ENCODE results near the gene CHST4. TPM values are rescaled to one million over a fixed set of nuclear protein-coding genes. Genes with fewer than 3 reads are reported as not detected.

The CHST4 gene
- total RNA-seq, result not detected
- polyA plus RNA-seq, result under 1 TPM in 1 of 2 donors, not detected in 1; 0.88 TPM
- long read RNA-seq, donor 1, result 0 reads
- long read RNA-seq, donor 2, result 0 reads

DNA sequence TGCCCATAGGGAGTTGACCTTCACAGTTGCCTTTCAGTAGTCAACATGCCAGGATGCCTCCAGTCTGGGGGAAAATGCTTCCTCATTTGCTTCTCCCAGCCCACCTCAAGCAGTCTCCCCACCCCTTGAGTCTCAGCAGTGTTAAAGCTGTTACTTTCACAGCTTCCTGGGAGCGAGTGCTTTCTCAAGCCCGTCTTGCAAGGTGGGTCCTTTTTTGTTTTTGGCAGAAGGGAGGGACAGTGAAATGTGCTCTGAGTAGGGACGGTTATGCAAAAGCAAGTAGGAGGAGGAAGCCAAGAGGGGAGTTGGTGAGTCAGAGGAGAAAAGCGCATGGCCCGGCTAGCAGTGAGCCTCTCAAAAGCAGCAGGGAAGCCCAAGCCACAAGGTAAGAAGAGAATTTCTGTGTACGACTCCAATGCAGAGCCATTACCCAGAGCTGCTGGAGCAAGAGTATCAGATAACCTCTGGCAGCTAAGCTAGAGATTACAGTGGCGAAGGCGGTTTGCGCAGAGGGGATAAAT is at the start of gene CHST4:
Gene CHST4 (plus strand): TSS at position 316 of the 521 bp plus-strand sequence. CDS start 10,252 bp downstream, outside the sequence.
- Histone ChIP-seq H3K4me1 (ENCODE audit: control insufficient read depth in 1 of 2, insufficient read depth in 2 of 2, low read length in 2 of 2) (no peaks in the 10 kb centered on the region), H3K27me3 (ENCODE audit: control insufficient read depth in 1 of 2, insufficient read depth in 2 of 2, low read length in 1 of 2) (no peaks in the 10 kb centered on the region), H3K9me3 (ENCODE audit: control insufficient read depth, low read length) (no peaks in the 10 kb centered on the region), H3K27ac (ENCODE audit: low read depth in 1 of 2, low read length in 2 of 2) (no peak within 1 kb of the TSS), H3K36me3 (ENCODE audit: control insufficient read depth in 1 of 2, insufficient read depth in 2 of 2, low read length in 1 of 2) (no peaks in the 10 kb centered on the region), H3K4me3 (ENCODE audit: low read length in 2 of 2) (no peak within 1 kb of the TSS)
- DNase-seq (no peak), ATAC-seq (ENCODE audit: low FRiP score) (no peak)
- intact Hi-C loops (cut with DNase I), result no loop called here
- 3 to 6% methylated on average over 9 of the region's 9 CpGs for WGBS, 2 donors

- no peak for DNase-seq
- no peaks in the 10 kb centered on the region for H3K4me1 ChIP-seq (ENCODE audit: control insufficient read depth in 1 of 2, insufficient read depth in 2 of 2, low read length in 2 of 2)
- H3K36me3 ChIP-seq (ENCODE audit: control insufficient read depth in 1 of 2, insufficient read depth in 2 of 2, low read length in 1 of 2), result peaks cover 11 to 22% of the 10 kb centered on the region in 2 donors
- no peak overlapping the region for H3K4me3 ChIP-seq (ENCODE audit: low read length in 2 of 2)
- H3K27me3 ChIP-seq (ENCODE audit: control insufficient read depth in 1 of 2, insufficient read depth in 2 of 2, low read length in 1 of 2), result no peaks in the 10 kb centered on the region
- no peak for ATAC-seq (ENCODE audit: low FRiP score)
- intact Hi-C loops (cut with DNase I), result no loop called here
- no peak overlapping the region for H3K27ac ChIP-seq (ENCODE audit: low read depth in 1 of 2, low read length in 2 of 2)
- 90 to 93% methylated on average over 4 of the region's 4 CpGs for WGBS, 2 donors
- no peaks in the 10 kb centered on the region for H3K9me3 ChIP-seq (ENCODE audit: control insufficient read depth, low read length)
Observed at GRCh38 chr16:71476457-71477124, 49.6 kb upstream of the CHST4 start.

GRCh38 chr16:71479420-71479819 is 46.8 kb upstream of the CHST4 start:
- Histone ChIP-seq H3K36me3 (ENCODE audit: control insufficient read depth in 1 of 2, insufficient read depth in 2 of 2, low read length in 1 of 2) (peaks cover 11 to 21% of the 10 kb centered on the region in 2 donors), H3K27ac (ENCODE audit: low read depth in 1 of 2, low read length in 2 of 2) (no peak overlapping the region), H3K4me3 (ENCODE audit: low read length in 2 of 2) (no peak overlapping the region), H3K9me3 (ENCODE audit: control insufficient read depth, low read length) (no peaks in the 10 kb centered on the region), H3K4me1 (ENCODE audit: control insufficient read depth in 1 of 2, insufficient read depth in 2 of 2, low read length in 2 of 2) (no peaks in the 10 kb centered on the region), H3K27me3 (ENCODE audit: control insufficient read depth in 1 of 2, insufficient read depth in 2 of 2, low read length in 1 of 2) (no peaks in the 10 kb centered on the region)
- DNase-seq (no peak), ATAC-seq (ENCODE audit: low FRiP score) (no peak)
- intact Hi-C loops (cut with DNase I), result no loop called here
- WGBS, 2 donors, result 38 to 39% methylated on average over 3 of the region's 3 CpGs

DNA sequence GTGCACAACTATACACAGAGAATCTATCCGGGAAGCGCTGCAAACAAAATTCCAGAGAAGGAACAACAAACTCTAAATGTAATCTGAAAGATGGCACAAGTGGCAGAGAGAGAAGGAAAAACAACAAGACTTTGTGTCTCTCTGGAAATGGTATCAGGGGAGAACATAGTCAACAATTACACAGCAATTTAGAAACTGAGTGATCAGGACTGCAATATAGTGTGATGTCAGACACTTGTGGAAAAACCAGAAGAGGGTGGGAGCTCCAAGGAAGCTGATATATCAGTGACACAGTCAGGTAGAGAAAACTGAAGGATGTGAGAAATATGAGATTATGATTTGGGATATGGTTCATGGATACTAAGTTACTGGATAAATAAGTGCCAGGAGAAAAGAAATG is 45.3 kb upstream of the CHST4 start:
- Histone ChIP-seq H3K4me1 (ENCODE audit: control insufficient read depth in 1 of 2, insufficient read depth in 2 of 2, low read length in 2 of 2) (no peaks in the 10 kb centered on the region), H3K36me3 (ENCODE audit: control insufficient read depth in 1 of 2, insufficient read depth in 2 of 2, low read length in 1 of 2) (peaks cover 6 to 13% of the 10 kb centered on the region in 2 donors), H3K27ac (ENCODE audit: low read depth in 1 of 2, low read length in 2 of 2) (no peak overlapping the region), H3K4me3 (ENCODE audit: low read length in 2 of 2) (no peak overlapping the region), H3K27me3 (ENCODE audit: control insufficient read depth in 1 of 2, insufficient read depth in 2 of 2, low read length in 1 of 2) (no peaks in the 10 kb centered on the region), H3K9me3 (ENCODE audit: control insufficient read depth, low read length) (no peaks in the 10 kb centered on the region)
- intact Hi-C loops (cut with DNase I), result no loop called here
- WGBS, 2 donors, result 93 to 97% methylated on average over 2 of the region's 2 CpGs
- ATAC-seq (ENCODE audit: low FRiP score) (no peak), DNase-seq (no peak)

DNA sequence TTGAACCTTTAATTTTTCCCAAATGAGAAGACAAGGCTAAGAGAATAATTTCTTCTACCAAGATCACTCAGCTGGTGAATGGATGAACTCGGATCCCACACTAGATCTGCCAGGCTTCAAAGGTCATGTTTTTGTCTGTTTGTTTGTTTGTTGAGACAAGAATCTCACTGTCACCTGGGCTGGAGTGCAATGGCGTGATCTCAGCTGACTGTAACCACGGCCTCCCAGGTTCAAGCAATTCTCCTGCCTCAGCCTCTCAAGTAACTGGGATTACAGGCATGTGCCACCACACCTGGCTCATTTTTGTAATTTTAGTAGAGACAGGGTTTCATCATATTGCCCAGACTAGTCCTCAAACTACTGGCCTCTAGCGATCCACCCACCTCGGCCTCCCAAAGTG is 43.7 kb upstream of the CHST4 start:
- H3K4me3 ChIP-seq (ENCODE audit: low read length in 2 of 2), result no peak overlapping the region
- no peaks in the 10 kb centered on the region for H3K9me3 ChIP-seq (ENCODE audit: control insufficient read depth, low read length)
- no peaks in the 10 kb centered on the region for H3K27me3 ChIP-seq (ENCODE audit: control insufficient read depth in 1 of 2, insufficient read depth in 2 of 2, low read length in 1 of 2)
- H3K36me3 ChIP-seq (ENCODE audit: control insufficient read depth in 1 of 2, insufficient read depth in 2 of 2, low read length in 1 of 2), result peaks cover 0 to 8% of the 10 kb centered on the region in 2 donors
- H3K27ac ChIP-seq (ENCODE audit: low read depth in 1 of 2, low read length in 2 of 2), result no peak overlapping the region
- ATAC-seq (ENCODE audit: low FRiP score), result no peak
- intact Hi-C loops (cut with DNase I), result no loop called here
- no peak for DNase-seq
- WGBS, 2 donors, result 89 to 90% methylated on average over 5 of the region's 5 CpGs
- H3K4me1 ChIP-seq (ENCODE audit: control insufficient read depth in 1 of 2, insufficient read depth in 2 of 2, low read length in 2 of 2), result no peaks in the 10 kb centered on the region

DNA sequence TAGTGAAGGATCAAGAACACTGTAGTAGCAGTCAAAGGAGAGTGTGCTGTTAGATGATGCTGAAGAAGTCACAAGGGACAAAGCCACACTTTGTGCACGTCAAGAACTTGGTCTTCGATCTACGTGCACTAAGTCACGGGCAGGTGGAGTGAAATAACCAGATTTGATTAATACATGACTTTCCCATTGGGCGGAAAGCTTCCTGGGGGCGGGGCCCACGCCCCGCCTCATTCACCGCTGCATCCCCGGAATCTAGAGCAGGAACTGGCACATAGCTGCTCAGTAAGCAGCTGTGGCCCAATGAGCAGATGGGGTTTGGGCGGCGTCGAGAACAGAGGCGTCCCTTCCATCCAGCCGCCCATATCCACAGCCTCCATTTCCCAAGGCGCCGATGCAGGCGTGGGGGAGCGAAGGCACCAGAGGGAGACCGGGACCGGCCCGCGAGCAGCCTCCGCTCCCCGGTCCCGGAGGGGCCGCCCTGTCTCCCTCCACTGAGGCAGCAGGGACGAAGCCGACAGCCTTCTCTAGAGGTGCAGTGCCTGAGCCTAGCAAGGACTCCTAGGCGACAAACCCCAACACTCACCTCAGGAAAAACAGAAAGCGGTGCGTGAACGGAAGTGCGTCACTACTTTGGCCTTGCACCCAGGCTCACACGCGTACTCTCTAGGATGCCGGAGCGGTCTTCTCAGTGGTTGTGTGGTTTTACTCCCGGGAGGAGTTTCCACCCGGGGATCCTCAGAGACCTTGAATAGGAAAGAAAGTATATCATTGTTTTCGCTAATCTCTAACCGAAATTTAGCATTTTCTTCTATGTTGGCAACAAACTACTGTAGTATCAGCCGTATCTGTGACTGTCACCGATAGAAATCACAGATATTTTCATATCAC is 42.0 kb upstream of the CHST4 start:
- peak overlapping the region; percentile 63 to 85 for H3K4me3 ChIP-seq (ENCODE audit: low read length in 2 of 2)
- peak overlapping the region; percentile 70 to 98 for H3K27ac ChIP-seq (ENCODE audit: low read depth in 1 of 2, low read length in 2 of 2)
- no peaks in the 10 kb centered on the region for H3K27me3 ChIP-seq (ENCODE audit: control insufficient read depth in 1 of 2, insufficient read depth in 2 of 2, low read length in 1 of 2)
- H3K36me3 ChIP-seq (ENCODE audit: control insufficient read depth in 1 of 2, insufficient read depth in 2 of 2, low read length in 1 of 2), result no peaks in the 10 kb centered on the region
- DNase-seq (peak; percentile 92), ATAC-seq (ENCODE audit: low FRiP score) (peak; percentile 96)
- H3K4me1 ChIP-seq (ENCODE audit: control insufficient read depth in 1 of 2, insufficient read depth in 2 of 2, low read length in 2 of 2), result no peaks in the 10 kb centered on the region
- 0 to 1% methylated on average over 44 of the region's 44 CpGs for WGBS, 2 donors
- no peaks in the 10 kb centered on the region for H3K9me3 ChIP-seq (ENCODE audit: control insufficient read depth, low read length)
- intact Hi-C loops (cut with DNase I), result loop anchor here (1.0 kb wide), 1 partner anchor 22 kb away; the partner anchor contains the start of gene ZNF23 (in 2 of the 2)

DNA sequence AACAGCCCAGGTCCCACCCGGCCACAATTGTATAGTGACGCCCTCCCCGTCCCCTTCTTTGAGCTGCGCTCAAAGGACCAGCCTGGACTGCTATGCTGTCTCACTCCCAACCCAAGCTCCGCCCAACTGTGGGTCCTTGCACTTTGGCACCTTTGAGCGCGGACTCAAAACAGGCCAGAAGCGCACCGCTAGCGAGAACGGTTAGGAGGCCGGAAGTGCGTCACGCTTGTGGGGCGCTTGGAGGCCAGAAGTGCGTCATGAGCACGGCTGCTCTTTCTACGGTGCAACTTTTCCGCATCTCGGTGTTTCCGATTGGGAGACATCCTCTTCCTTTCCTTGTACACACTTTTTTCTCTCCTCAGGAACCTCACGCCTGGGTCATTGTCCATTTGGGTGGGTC is 37.1 kb upstream of the CHST4 start, which contains the start of gene ZNF19:
Gene ZNF19 (minus strand): TSS at position 203 of the 400 bp plus-strand sequence. CDS start 7,210 bp downstream, outside the sequence.
- intact Hi-C loops (cut with DNase I), result no loop called here
- H3K9me3 ChIP-seq (ENCODE audit: control insufficient read depth, low read length), result no peaks in the 10 kb centered on the region
- H3K27me3 ChIP-seq (ENCODE audit: control insufficient read depth in 1 of 2, insufficient read depth in 2 of 2, low read length in 1 of 2), result no peaks in the 10 kb centered on the region
- no peak for DNase-seq
- H3K36me3 ChIP-seq (ENCODE audit: control insufficient read depth in 1 of 2, insufficient read depth in 2 of 2, low read length in 1 of 2), result no peaks in the 10 kb centered on the region
- 87 to 88% methylated on average over 22 of the region's 22 CpGs for WGBS, 2 donors
- no peak for ATAC-seq (ENCODE audit: low FRiP score)
- H3K27ac ChIP-seq (ENCODE audit: low read depth in 1 of 2, low read length in 2 of 2), result no peak within 1 kb of the TSS
- H3K4me3 ChIP-seq (ENCODE audit: low read length in 2 of 2), result no peak within 1 kb of the TSS
- no peaks in the 10 kb centered on the region for H3K4me1 ChIP-seq (ENCODE audit: control insufficient read depth in 1 of 2, insufficient read depth in 2 of 2, low read length in 2 of 2)

DNA sequence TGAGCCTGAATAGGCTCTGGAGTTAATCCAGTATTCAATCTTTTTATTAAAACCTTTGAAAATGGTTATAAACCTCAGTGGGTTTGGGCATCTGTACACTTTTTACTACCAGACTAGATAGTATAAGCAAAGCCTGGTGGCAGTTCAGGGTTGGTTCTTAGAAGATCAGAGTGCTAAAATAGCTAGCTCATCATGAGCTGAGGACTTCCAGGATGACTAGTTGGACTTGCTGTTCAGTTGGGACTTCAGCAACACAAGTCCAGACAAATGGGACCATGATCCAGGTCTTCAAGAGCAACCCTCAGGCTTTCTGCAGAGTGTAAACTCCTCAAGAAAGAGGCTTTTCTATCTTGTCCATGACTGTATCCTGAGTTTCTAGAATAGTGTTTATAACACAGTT is 35.9 kb upstream of the CHST4 start:
- DNase-seq, result no peak
- Histone ChIP-seq H3K27ac (ENCODE audit: low read depth in 1 of 2, low read length in 2 of 2) (no peak overlapping the region), H3K4me1 (ENCODE audit: control insufficient read depth in 1 of 2, insufficient read depth in 2 of 2, low read length in 2 of 2) (no peaks in the 10 kb centered on the region), H3K9me3 (ENCODE audit: control insufficient read depth, low read length) (no peaks in the 10 kb centered on the region), H3K4me3 (ENCODE audit: low read length in 2 of 2) (no peak overlapping the region), H3K27me3 (ENCODE audit: control insufficient read depth in 1 of 2, insufficient read depth in 2 of 2, low read length in 1 of 2) (no peaks in the 10 kb centered on the region), H3K36me3 (ENCODE audit: control insufficient read depth in 1 of 2, insufficient read depth in 2 of 2, low read length in 1 of 2) (no peaks in the 10 kb centered on the region)
- intact Hi-C loops (cut with DNase I), result loop anchor here in 1 of 2 donors (5.0 kb wide), 1 partner anchor 38 kb away; no protein-coding TSS in a partner anchor
- ATAC-seq (ENCODE audit: low FRiP score), result no peak

Measured in aorta (tissue), 5 donors.